Measurements from ENCODE around the gene SRGAP1.
"Not testable (repeated sequence)": the region's sequence is repeated elsewhere in the genome, so short reads cannot be mapped to it uniquely, and the experiment has no call there.

The SRGAP1 gene

DNA sequence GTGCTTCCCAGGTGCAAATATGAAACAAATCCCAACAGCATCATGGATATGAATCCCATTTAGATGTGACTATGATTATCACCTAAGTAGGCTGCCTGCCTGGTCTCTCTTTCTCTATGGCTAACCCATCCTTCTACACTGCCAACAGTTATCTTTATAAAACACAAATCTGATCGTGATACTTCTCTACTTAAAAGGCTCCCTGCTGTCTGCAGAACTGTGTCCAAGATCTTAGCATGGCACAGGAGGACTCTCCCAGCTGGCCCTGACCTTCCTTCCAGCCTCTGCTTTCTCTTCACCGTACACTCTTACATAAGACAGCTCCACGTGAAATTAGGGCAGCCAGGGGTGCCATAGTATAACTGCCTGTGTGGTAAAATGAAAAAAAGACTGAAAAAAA is 3.5 kb upstream of the SRGAP1 start:
- peaks cover 0 to 4% of the 10 kb centered on the region in 2 donors for H3K4me1 ChIP-seq (ENCODE audit: control insufficient read depth in 1 of 2, insufficient read depth in 2 of 2, low read length in 2 of 2)
- H3K9me3 ChIP-seq (ENCODE audit: control insufficient read depth in 1 of 2, low read length in 2 of 2), result no peaks in the 10 kb centered on the region
- no peaks in the 10 kb centered on the region for H3K27me3 ChIP-seq (ENCODE audit: low read depth, low read length)
- H3K4me3 ChIP-seq (ENCODE audit: low read depth in 1 of 2, low read length in 2 of 2), result no peak overlapping the region
- H3K36me3 ChIP-seq (ENCODE audit: control insufficient read depth in 1 of 2, insufficient read depth in 2 of 2, low read length in 2 of 2), result no peaks in the 10 kb centered on the region
- no peak overlapping the region for H3K27ac ChIP-seq (ENCODE audit: low read length)

- H3K27ac ChIP-seq (ENCODE audit: low read length), result no peak overlapping the region
- H3K9me3 ChIP-seq (ENCODE audit: control insufficient read depth in 1 of 2, low read length in 2 of 2), result no peaks in the 10 kb centered on the region
- H3K4me1 ChIP-seq (ENCODE audit: control insufficient read depth in 1 of 2, insufficient read depth in 2 of 2, low read length in 2 of 2), result peaks cover 0 to 8% of the 10 kb centered on the region in 2 donors
- no peaks in the 10 kb centered on the region for H3K27me3 ChIP-seq (ENCODE audit: low read depth, low read length)
- H3K4me3 ChIP-seq (ENCODE audit: low read depth in 1 of 2, low read length in 2 of 2), result no peak overlapping the region
- no peaks in the 10 kb centered on the region for H3K36me3 ChIP-seq (ENCODE audit: control insufficient read depth in 1 of 2, insufficient read depth in 2 of 2, low read length in 2 of 2)
Observed at GRCh38 chr12:63841571-63841970, 2.9 kb upstream of the SRGAP1 start.

DNA sequence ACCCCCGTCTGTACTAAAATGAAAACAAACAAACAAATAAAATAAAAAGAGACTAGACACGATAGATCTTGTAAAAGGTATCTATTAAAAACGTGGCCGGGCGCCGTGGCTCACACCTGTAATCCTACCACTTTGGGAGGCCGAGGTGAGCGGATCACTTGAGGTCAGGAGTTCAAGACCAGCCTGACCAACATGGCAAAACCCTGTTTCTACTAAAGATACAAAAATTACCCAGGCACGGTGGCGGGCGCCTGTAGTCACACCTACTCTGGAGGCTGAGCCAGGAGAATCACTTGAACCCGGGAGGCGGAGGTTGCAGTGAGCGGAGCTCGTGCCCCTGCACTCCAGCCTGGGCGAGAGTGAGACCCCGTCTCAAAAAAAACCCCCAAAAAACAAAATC is 1.8 kb upstream of the SRGAP1 start:
- not testable (repeated sequence) for H3K36me3 ChIP-seq (ENCODE audit: control insufficient read depth in 1 of 2, insufficient read depth in 2 of 2, low read length in 2 of 2); H3K27ac ChIP-seq (ENCODE audit: low read length); H3K9me3 ChIP-seq (ENCODE audit: control insufficient read depth in 1 of 2, low read length in 2 of 2); H3K27me3 ChIP-seq (ENCODE audit: low read depth, low read length)
- H3K4me3 ChIP-seq (ENCODE audit: low read depth in 1 of 2, low read length in 2 of 2), result peak overlapping the region in 1 of 2 donors; percentile 91
- H3K4me1 ChIP-seq (ENCODE audit: control insufficient read depth in 1 of 2, insufficient read depth in 2 of 2, low read length in 2 of 2), result peaks cover 0 to 13% of the 10 kb centered on the region in 2 donors

GRCh38 chr12:63843254-63843720 is 1.2 kb upstream of the SRGAP1 start:
- H3K9me3 ChIP-seq (ENCODE audit: control insufficient read depth in 1 of 2, low read length in 2 of 2), result no peaks in the 10 kb centered on the region
- H3K36me3 ChIP-seq (ENCODE audit: control insufficient read depth in 1 of 2, insufficient read depth in 2 of 2, low read length in 2 of 2), result no peaks in the 10 kb centered on the region
- peak overlapping the region; percentile 60 for H3K27ac ChIP-seq (ENCODE audit: low read length)
- H3K4me3 ChIP-seq (ENCODE audit: low read depth in 1 of 2, low read length in 2 of 2), result peak overlapping the region; percentile 91 to 97
- no peaks in the 10 kb centered on the region for H3K27me3 ChIP-seq (ENCODE audit: low read depth, low read length)
- peaks cover 0 to 13% of the 10 kb centered on the region in 2 donors for H3K4me1 ChIP-seq (ENCODE audit: control insufficient read depth in 1 of 2, insufficient read depth in 2 of 2, low read length in 2 of 2)

GRCh38 chr12:63843721-63844390 is 644 bp upstream of the SRGAP1 start:
- Histone ChIP-seq H3K27me3 (ENCODE audit: low read depth, low read length) (no peaks in the 10 kb centered on the region), H3K27ac (ENCODE audit: low read length) (peak overlapping the region; percentile 92), H3K9me3 (ENCODE audit: control insufficient read depth in 1 of 2, low read length in 2 of 2) (no peaks in the 10 kb centered on the region), H3K4me3 (ENCODE audit: low read depth in 1 of 2, low read length in 2 of 2) (peak overlapping the region; percentile 91 to 97), H3K36me3 (ENCODE audit: control insufficient read depth in 1 of 2, insufficient read depth in 2 of 2, low read length in 2 of 2) (no peaks in the 10 kb centered on the region), H3K4me1 (ENCODE audit: control insufficient read depth in 1 of 2, insufficient read depth in 2 of 2, low read length in 2 of 2) (peaks cover 0 to 13% of the 10 kb centered on the region in 2 donors)

DNA sequence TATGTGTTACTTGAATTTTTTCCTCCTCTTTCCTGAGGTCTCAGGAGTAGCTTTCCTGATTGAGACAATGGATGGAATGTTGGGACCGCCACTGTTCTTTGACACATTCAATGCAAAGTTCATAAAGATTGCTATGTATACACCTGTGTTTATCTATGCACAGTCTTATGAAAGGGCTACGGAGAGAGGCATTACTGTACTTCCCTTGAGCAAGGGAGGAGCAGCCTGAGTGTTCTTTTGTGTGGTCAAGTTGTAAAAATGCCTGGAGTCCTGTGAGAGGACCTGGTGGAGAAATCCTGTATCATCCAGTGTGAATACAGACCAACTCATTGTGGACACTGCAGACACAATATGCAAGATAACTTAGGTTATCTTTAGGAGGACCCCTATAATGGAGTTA is 1.2 kb downstream of the SRGAP1 start:
- H3K27ac ChIP-seq (ENCODE audit: low read length), result peak overlapping the region; percentile 92
- H3K36me3 ChIP-seq (ENCODE audit: control insufficient read depth in 1 of 2, insufficient read depth in 2 of 2, low read length in 2 of 2), result no peaks in the 10 kb centered on the region
- H3K4me1 ChIP-seq (ENCODE audit: control insufficient read depth in 1 of 2, insufficient read depth in 2 of 2, low read length in 2 of 2), result peaks cover 0 to 20% of the 10 kb centered on the region in 2 donors
- peak overlapping the region; percentile 91 to 97 for H3K4me3 ChIP-seq (ENCODE audit: low read depth in 1 of 2, low read length in 2 of 2)
- no peaks in the 10 kb centered on the region for H3K27me3 ChIP-seq (ENCODE audit: low read depth, low read length)
- no peaks in the 10 kb centered on the region for H3K9me3 ChIP-seq (ENCODE audit: control insufficient read depth in 1 of 2, low read length in 2 of 2)

- H3K4me1 ChIP-seq (ENCODE audit: control insufficient read depth in 1 of 2, insufficient read depth in 2 of 2, low read length in 2 of 2), result peaks cover 0 to 20% of the 10 kb centered on the region in 2 donors
- no peaks in the 10 kb centered on the region for H3K27me3 ChIP-seq (ENCODE audit: low read depth, low read length)
- H3K27ac ChIP-seq (ENCODE audit: low read length), result no peak overlapping the region
- H3K4me3 ChIP-seq (ENCODE audit: low read depth in 1 of 2, low read length in 2 of 2), result peak overlapping the region; percentile 91 to 97
- no peaks in the 10 kb centered on the region for H3K36me3 ChIP-seq (ENCODE audit: control insufficient read depth in 1 of 2, insufficient read depth in 2 of 2, low read length in 2 of 2)
- no peaks in the 10 kb centered on the region for H3K9me3 ChIP-seq (ENCODE audit: control insufficient read depth in 1 of 2, low read length in 2 of 2)
Observed at GRCh38 chr12:63846238-63846967, 1.9 kb downstream of the SRGAP1 start.

DNA sequence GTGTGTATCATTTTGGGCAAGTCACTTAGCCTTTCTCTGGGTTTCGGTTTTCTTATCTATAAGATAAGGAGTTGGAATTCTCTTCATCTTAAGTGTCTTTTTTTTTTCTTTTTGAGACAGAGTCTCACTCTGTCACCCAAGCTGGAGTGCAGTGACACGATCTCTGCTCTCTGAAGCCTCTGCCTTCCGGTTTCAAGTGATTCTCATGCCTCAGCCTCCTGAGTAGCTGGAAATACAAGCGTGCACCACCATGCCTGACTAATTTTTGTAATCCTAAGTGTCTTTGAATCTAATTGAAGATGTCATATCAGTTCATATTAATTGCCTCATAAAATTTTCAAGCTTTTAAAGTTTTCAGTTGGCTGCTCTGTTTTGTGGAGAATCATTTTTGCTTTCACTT is 4.0 kb downstream of the SRGAP1 start:
- Histone ChIP-seq H3K27ac (ENCODE audit: low read length) (no peak overlapping the region), H3K36me3 (ENCODE audit: control insufficient read depth in 1 of 2, insufficient read depth in 2 of 2, low read length in 2 of 2) (no peaks in the 10 kb centered on the region), H3K9me3 (ENCODE audit: control insufficient read depth in 1 of 2, low read length in 2 of 2) (no peaks in the 10 kb centered on the region), H3K4me1 (ENCODE audit: control insufficient read depth in 1 of 2, insufficient read depth in 2 of 2, low read length in 2 of 2) (peaks cover 0 to 20% of the 10 kb centered on the region in 2 donors), H3K27me3 (ENCODE audit: low read depth, low read length) (no peaks in the 10 kb centered on the region), H3K4me3 (ENCODE audit: low read depth in 1 of 2, low read length in 2 of 2) (no peak overlapping the region)

GRCh38 chr12:63849106-63849620 is 4.7 kb downstream of the SRGAP1 start:
- no peaks in the 10 kb centered on the region for H3K36me3 ChIP-seq (ENCODE audit: control insufficient read depth in 1 of 2, insufficient read depth in 2 of 2, low read length in 2 of 2)
- H3K4me3 ChIP-seq (ENCODE audit: low read depth in 1 of 2, low read length in 2 of 2), result no peak overlapping the region
- H3K4me1 ChIP-seq (ENCODE audit: control insufficient read depth in 1 of 2, insufficient read depth in 2 of 2, low read length in 2 of 2), result peaks cover 0 to 24% of the 10 kb centered on the region in 2 donors
- no peak overlapping the region for H3K27ac ChIP-seq (ENCODE audit: low read length)
- H3K9me3 ChIP-seq (ENCODE audit: control insufficient read depth in 1 of 2, low read length in 2 of 2), result no peaks in the 10 kb centered on the region
- no peaks in the 10 kb centered on the region for H3K27me3 ChIP-seq (ENCODE audit: low read depth, low read length)

GRCh38 chr12:63849641-63850040 is 5.1 kb downstream of the SRGAP1 start:
- Histone ChIP-seq H3K27me3 (ENCODE audit: low read depth, low read length) (no peaks in the 10 kb centered on the region), H3K9me3 (ENCODE audit: control insufficient read depth in 1 of 2, low read length in 2 of 2) (no peaks in the 10 kb centered on the region), H3K36me3 (ENCODE audit: control insufficient read depth in 1 of 2, insufficient read depth in 2 of 2, low read length in 2 of 2) (no peaks in the 10 kb centered on the region), H3K27ac (ENCODE audit: low read length) (no peak overlapping the region), H3K4me1 (ENCODE audit: control insufficient read depth in 1 of 2, insufficient read depth in 2 of 2, low read length in 2 of 2) (peaks cover 0 to 24% of the 10 kb centered on the region in 2 donors), H3K4me3 (ENCODE audit: low read depth in 1 of 2, low read length in 2 of 2) (no peak overlapping the region)

DNA sequence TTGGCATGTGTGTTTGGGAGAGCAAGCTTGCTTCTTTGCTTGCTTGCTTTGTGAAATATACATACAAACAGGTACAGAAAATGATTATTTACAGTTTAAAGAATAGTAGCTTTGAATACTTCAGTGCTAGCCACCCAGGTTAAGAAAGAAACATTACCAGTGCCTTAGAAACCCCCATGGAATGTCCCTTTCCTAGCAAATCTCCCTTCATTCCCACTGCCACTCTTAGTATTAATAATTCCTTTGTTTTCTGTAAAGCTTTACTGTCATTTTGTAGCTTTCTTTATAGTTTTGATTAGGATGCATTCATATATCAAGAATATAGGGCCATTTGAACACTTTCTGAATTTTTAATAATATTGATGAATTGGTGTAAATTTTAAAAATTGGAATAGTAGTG is 9.5 kb downstream of the SRGAP1 start:
- H3K27me3 ChIP-seq (ENCODE audit: low read depth, low read length), result no peaks in the 10 kb centered on the region

More for the DNA sequence above, 9.5 kb downstream of the SRGAP1 start:
- H3K4me3 ChIP-seq (ENCODE audit: low read depth in 1 of 2, low read length in 2 of 2), result no peak overlapping the region
- no peak overlapping the region for H3K27ac ChIP-seq (ENCODE audit: low read length)
- no peaks in the 10 kb centered on the region for H3K9me3 ChIP-seq (ENCODE audit: control insufficient read depth in 1 of 2, low read length in 2 of 2)
- peaks cover 0 to 11% of the 10 kb centered on the region in 2 donors for H3K4me1 ChIP-seq (ENCODE audit: control insufficient read depth in 1 of 2, insufficient read depth in 2 of 2, low read length in 2 of 2)
- H3K36me3 ChIP-seq (ENCODE audit: control insufficient read depth in 1 of 2, insufficient read depth in 2 of 2, low read length in 2 of 2), result no peaks in the 10 kb centered on the region
